GM18951 (cell line): ENCODE measurements around the gene AK5.

Experiments
- POLR2A ChIP-seq: IDR thresholded peaks from 4 replicates; pipeline ENCODE4 v1.6.1; 2011; ENCODE audit warnings: mild to moderate bottlenecking; ENCODE audit not compliant: insufficient read length, insufficient read depth; ENCODE audit errors: extremely low read depth
- in situ Hi-C: fragments of 300-500 bp; cut with MboI; formaldehyde crosslinking; loops from one replicate; pipeline ENCODE4 v1.12.0; 2022; ENCODE audit warnings: low sequenced_read_pairs, mixed read lengths, inconsistent platforms; ENCODE audit not compliant: unreplicated experiment

The AK5 gene

GRCh38 chr1:77378723-77379535 is 97.1 kb downstream of the AK5 start:
- no peak for TF ChIP-seq POLR2A
- in situ Hi-C loops: no loop called here

DNA sequence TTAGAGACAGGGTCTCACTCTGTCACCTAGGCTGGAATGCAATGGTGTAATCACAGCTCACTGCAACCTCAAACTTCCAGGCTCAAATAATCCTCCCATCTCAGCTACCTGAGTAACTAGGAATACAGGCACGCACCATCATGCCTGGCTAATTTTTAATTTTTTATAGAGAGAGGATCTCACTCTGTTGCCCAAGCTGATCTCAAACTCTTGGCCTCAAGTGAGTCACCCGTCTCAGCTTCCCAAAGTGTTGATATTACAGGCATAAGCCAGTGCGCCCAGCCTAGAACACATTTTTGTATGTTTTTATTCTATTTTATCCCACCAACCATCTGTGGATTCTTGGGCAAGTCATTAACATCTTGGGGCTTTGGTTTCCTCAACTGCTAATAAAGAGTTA is 100.5 kb downstream of the AK5 start:
- TF ChIP-seq POLR2A: no peak
- in situ Hi-C loops: no loop called here

GRCh38 chr1:77383236-77383635 is 101.4 kb downstream of the AK5 start:
- TF ChIP-seq POLR2A: no peak
- in situ Hi-C loops: no loop called here

- in situ Hi-C loops: no loop called here
- TF ChIP-seq POLR2A: no peak
Observed at GRCh38 chr1:77385551-77385950, 103.7 kb downstream of the AK5 start.

GRCh38 chr1:77386276-77386675 is 104.5 kb downstream of the AK5 start:
- in situ Hi-C loops: no loop called here
- no peak for TF ChIP-seq POLR2A

DNA sequence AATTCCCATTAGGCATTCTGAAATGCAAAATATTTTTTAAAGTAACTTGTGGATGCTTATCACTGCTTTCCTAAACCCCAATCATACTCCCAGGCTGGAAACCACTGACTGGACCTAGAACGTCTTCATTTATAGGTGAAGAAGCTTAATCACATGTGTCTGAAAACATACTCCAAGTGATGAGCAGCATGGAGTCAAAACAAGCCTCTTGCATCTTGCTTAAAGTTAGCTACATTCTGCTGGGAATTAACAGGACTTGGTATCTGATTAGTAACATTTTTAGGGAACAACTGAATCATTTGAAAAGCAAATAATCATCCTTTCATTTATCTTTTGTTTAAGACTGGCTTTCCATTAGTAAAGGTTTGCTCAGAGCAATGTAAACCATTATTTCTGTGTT is 105.7 kb downstream of the AK5 start:
- in situ Hi-C loops: no loop called here
- no peak for TF ChIP-seq POLR2A

- no peak for TF ChIP-seq POLR2A
- in situ Hi-C loops: no loop called here
Observed at GRCh38 chr1:77388661-77389060, 106.8 kb downstream of the AK5 start.

- in situ Hi-C loops: no loop called here
- TF ChIP-seq POLR2A: no peak
Observed at GRCh38 chr1:77392486-77392885, 110.7 kb downstream of the AK5 start.

DNA sequence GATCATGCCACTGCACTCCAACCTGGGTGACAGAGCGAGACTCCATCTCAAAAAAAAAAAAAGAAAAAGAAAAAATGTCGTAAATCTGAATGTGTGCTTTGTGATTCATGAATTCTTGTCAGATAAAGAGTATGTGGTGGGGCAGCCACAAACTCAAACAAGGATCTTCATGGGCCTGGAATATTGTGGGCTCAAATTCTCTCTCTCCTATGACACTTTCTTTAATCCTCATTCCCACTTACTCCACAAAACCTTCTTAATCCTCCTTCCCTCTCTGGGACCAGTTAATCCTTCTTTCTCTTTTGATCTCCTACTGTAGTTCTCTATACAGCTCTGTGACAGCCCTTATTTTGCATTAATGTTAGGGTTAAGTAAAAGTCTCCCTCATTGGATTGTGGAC is 112.3 kb downstream of the AK5 start:
- in situ Hi-C loops: no loop called here
- TF ChIP-seq POLR2A: no peak

DNA sequence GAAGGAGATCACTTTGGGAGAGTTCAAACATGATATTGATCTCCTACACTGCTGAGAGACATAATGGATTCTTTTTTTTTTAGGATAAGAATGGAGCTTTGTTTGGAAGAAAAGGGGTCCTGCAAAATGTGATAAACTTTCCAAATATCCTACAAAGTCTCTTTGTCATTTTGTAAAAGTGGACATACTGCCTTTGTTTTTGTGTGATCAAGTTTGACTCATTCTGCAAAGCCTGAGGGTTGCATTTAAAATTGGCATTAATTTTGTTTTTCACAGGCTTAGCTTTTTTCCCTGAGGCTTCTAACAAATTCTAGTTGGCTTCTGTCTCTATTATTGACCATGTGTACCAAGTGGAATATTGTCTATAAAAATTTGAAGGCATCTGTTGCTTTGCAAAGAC is 113.2 kb downstream of the AK5 start:
- in situ Hi-C loops: no loop called here
- TF ChIP-seq POLR2A: no peak

- no peak for TF ChIP-seq POLR2A
- in situ Hi-C loops: no loop called here
Observed at GRCh38 chr1:77398152-77398551, 116.3 kb downstream of the AK5 start.

DNA sequence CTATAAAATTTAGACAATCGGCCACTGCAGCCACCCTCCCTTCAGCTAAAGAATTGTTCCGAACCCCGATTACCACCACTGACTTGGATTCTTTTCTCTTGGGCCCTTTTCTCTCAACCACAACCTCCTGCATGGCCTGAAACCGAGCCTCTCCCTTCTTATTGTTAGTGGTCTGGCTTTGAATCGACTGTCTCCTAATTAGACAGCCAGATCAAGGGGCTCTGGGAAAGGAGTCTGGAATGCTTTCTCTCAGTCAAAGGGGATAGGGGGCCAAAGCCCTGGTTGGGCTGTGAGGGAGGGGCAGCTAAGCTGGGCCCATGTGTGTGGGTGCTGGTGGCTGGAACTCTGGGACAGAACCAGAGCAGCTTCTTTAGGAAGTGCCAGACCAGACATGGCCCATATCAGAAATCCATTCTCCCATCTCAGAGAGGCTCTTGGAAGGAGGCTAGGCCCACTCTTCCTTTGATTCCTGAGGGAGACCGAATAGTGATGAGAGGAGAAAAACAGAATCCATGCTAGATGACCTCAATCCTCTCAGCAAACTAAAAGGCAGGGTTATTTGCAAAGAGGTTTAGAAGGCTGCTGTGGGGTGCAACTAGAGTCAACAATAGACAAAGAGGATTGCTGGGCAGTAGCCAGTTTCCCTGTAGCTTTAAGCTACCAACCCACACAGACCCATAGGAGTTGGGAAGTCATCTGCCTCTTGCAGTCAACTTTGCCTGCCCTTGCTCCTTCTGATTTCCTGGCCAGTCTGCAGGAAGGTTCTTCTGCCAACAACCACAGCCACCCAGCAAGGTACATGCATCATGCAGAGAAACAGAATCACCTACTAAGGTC is 117.6 kb downstream of the AK5 start:
- TF ChIP-seq POLR2A: no peak

DNA sequence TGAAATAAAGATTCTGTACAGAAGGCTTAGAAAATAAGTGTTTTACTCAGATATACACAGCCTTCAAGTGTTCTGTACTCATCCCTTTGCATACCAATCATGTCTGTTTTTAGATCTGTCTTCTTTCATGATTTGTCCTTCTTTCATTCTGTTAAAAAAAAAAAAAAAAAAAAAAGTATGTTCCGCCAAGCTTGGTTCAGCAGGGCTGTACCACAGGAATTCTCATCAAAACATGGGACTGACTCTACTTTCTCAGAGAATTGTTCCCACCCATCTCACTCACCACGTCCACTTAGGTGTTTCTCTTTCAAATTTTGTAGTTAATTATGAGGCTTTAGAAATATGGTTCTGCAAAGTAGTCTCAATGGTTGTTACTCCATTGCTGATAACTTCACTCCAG is 119.0 kb downstream of the AK5 start:
- in situ Hi-C loops: no loop called here
- TF ChIP-seq POLR2A: no peak

More for the DNA sequence above, 117.6 kb downstream of the AK5 start:
- in situ Hi-C loops: no loop called here

DNA sequence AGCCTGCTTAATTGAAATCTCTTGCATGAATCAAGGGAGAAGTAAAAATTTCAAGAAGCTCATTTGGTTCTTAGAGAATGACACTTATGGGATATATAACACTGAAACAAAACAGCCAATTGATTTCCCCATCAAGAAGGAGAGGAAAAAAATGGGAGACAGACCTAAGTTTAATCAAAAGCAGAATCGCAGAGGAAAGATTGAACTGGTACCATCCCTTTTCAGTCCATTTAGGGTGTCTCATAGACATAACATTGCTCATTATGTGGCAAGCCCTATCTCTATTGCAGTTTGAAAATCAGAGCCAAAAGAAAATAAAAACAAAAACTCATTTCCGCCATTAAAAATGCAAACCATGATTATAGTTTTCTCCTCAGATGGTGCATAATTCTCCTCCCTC is 119.6 kb downstream of the AK5 start:
- no peak for TF ChIP-seq POLR2A
- in situ Hi-C loops: no loop called here

GRCh38 chr1:77405186-77405585 is 123.4 kb downstream of the AK5 start:
- no peak for TF ChIP-seq POLR2A
- in situ Hi-C loops: no loop called here
